HL-60 (cell line): ENCODE data around the gene RPN2.

ENCODE experiments used
- GABPA ChIP-seq: IDR thresholded peaks from 2 replicates; pipeline ENCODE4 v1.6.1; 2012; ENCODE audit warnings: low read depth
- POLR2AphosphoS5 ChIP-seq: IDR thresholded peaks from 2 replicates; pipeline ENCODE4 v1.6.1; 2012; ENCODE audit warnings: low read depth
- SPI1 ChIP-seq: IDR thresholded peaks from 2 replicates; pipeline ENCODE4 v1.6.1; 2012; ENCODE audit warnings: low read depth, mild to moderate bottlenecking, borderline replicate concordance
- TF ChIP-seq, protein P1 (sequence below): IDR thresholded peaks from one replicate; pipeline ENCODE4 v1.5.1; 2011; ENCODE audit warnings: low read length, control low read depth, inconsistent platforms; ENCODE audit not compliant: insufficient read depth
- TF ChIP-seq, protein P2 (sequence below): IDR thresholded peaks from 2 replicates; pipeline ENCODE4 v1.6.1; 2012; ENCODE audit warnings: low read depth; ENCODE audit not compliant: insufficient replicate concordance

DNA sequence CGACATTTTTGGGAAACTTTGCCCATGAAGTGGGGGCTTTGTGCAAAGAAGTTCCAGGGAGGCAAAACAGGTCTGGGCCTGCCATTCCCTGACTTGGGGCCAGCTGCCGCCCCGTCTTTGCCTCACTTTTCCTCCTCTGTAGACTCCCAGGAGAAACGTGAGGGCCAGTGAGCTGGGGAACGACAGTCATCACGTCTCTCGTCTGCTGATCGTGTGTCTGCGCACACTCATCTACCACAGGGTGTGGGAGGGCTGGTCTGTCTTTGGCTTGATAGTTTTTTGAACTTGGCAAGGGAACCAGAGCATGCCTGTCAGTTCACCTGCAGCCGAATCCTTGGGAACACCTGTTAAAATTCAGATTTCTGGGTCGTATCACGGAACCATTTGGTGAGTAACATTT, 74.0 kb downstream of the RPN2 start:
- TF ChIP-seq, protein P1, sequence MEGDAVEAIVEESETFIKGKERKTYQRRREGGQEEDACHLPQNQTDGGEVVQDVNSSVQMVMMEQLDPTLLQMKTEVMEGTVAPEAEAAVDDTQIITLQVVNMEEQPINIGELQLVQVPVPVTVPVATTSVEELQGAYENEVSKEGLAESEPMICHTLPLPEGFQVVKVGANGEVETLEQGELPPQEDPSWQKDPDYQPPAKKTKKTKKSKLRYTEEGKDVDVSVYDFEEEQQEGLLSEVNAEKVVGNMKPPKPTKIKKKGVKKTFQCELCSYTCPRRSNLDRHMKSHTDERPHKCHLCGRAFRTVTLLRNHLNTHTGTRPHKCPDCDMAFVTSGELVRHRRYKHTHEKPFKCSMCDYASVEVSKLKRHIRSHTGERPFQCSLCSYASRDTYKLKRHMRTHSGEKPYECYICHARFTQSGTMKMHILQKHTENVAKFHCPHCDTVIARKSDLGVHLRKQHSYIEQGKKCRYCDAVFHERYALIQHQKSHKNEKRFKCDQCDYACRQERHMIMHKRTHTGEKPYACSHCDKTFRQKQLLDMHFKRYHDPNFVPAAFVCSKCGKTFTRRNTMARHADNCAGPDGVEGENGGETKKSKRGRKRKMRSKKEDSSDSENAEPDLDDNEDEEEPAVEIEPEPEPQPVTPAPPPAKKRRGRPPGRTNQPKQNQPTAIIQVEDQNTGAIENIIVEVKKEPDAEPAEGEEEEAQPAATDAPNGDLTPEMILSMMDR = no peak
- no peak for TF ChIP-seq POLR2AphosphoS5
- no peak for TF ChIP-seq SPI1
- TF ChIP-seq, protein P2, sequence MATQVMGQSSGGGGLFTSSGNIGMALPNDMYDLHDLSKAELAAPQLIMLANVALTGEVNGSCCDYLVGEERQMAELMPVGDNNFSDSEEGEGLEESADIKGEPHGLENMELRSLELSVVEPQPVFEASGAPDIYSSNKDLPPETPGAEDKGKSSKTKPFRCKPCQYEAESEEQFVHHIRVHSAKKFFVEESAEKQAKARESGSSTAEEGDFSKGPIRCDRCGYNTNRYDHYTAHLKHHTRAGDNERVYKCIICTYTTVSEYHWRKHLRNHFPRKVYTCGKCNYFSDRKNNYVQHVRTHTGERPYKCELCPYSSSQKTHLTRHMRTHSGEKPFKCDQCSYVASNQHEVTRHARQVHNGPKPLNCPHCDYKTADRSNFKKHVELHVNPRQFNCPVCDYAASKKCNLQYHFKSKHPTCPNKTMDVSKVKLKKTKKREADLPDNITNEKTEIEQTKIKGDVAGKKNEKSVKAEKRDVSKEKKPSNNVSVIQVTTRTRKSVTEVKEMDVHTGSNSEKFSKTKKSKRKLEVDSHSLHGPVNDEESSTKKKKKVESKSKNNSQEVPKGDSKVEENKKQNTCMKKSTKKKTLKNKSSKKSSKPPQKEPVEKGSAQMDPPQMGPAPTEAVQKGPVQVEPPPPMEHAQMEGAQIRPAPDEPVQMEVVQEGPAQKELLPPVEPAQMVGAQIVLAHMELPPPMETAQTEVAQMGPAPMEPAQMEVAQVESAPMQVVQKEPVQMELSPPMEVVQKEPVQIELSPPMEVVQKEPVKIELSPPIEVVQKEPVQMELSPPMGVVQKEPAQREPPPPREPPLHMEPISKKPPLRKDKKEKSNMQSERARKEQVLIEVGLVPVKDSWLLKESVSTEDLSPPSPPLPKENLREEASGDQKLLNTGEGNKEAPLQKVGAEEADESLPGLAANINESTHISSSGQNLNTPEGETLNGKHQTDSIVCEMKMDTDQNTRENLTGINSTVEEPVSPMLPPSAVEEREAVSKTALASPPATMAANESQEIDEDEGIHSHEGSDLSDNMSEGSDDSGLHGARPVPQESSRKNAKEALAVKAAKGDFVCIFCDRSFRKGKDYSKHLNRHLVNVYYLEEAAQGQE = no peak
- TF ChIP-seq GABPA = no peak
